HG02884 (cell line): Measurements from ENCODE around the gene SRD5A2.

ENCODE experiments used
- ATAC-seq: cut with Tn5 transposase; IDR thresholded peaks from one replicate; pipeline ENCODE4 v1.9.1; 2021; ENCODE audit warnings: mild to moderate bottlenecking, moderate library complexity; ENCODE audit not compliant: unreplicated experiment

The SRD5A2 gene

GRCh38 chr2:31580321-31581117, at the start of gene SRD5A2:
Gene SRD5A2 (minus strand): TSS chr2:31580938. CDS start chr2:31580900, 38 bp downstream.
- no peak for ATAC-seq

- ATAC-seq = no peak
These were observed 25.8 kb upstream of the SRD5A2 start for GRCh38 chr2:31606509-31606908.

GRCh38 chr2:31598694-31599093, 18.0 kb upstream of the SRD5A2 start:
- ATAC-seq = no peak

GRCh38 chr2:31586230-31586629, 5.5 kb upstream of the SRD5A2 start:
- no peak for ATAC-seq

- no peak for ATAC-seq
These were observed 522 bp upstream of the SRD5A2 start for GRCh38 chr2:31581124-31581795.

GRCh38 chr2:31579996-31580320, 780 bp downstream of the SRD5A2 start:
- ATAC-seq = no peak

- no peak for ATAC-seq
These were observed 2.4 kb downstream of the SRD5A2 start for GRCh38 chr2:31578316-31578715.

- no peak for ATAC-seq
These were observed 3.6 kb downstream of the SRD5A2 start for GRCh38 chr2:31577143-31577542.

GRCh38 chr2:31568585-31569201, 12.0 kb downstream of the SRD5A2 start:
- no peak for ATAC-seq

GRCh38 chr2:31567679-31568078, 13.1 kb downstream of the SRD5A2 start:
- ATAC-seq = no peak

- ATAC-seq = no peak
These were observed 17.4 kb downstream of the SRD5A2 start for GRCh38 chr2:31563273-31563839.

GRCh38 chr2:31561823-31562222, 18.9 kb downstream of the SRD5A2 start:
- ATAC-seq = no peak

- ATAC-seq = no peak
These were observed 22.1 kb downstream of the SRD5A2 start for GRCh38 chr2:31558401-31559295.

GRCh38 chr2:31556940-31557339, 23.8 kb downstream of the SRD5A2 start:
- ATAC-seq = no peak

- no peak for ATAC-seq
These were observed 24.6 kb downstream of the SRD5A2 start for GRCh38 chr2:31555967-31556706.

- ATAC-seq = no peak
These were observed 27.4 kb downstream of the SRD5A2 start for GRCh38 chr2:31553362-31553761.

- ATAC-seq = no peak
These were observed 33.3 kb downstream of the SRD5A2 start for GRCh38 chr2:31547485-31547884.

- no peak for ATAC-seq
These were observed 38.9 kb downstream of the SRD5A2 start for GRCh38 chr2:31541853-31542252.

GRCh38 chr2:31539505-31539904, 41.2 kb downstream of the SRD5A2 start:
- ATAC-seq = no peak

- no peak for ATAC-seq
These were observed 45.0 kb downstream of the SRD5A2 start for GRCh38 chr2:31535768-31536167.
